Measurements from ENCODE around the gene EPHB6. TPM values are rescaled to one million over a fixed set of nuclear protein-coding genes. Genes with fewer than 3 reads are reported as not detected.

Gene EPHB6
- total RNA-seq, 1 experiment from 2014 or later = 12.6 TPM

- no peak for TF ChIP-seq EZH2phosphoT487 (IDR thresholded peaks at IDR 0.05; ENCODE audit: borderline replicate concordance)
These were observed 1.1 kb downstream of the EPHB6 start (continued) for GRCh38 chr7:142855756-142856564.

- H3K9ac ChIP-seq (ENCODE audit: low read length) = no peak overlapping the region
- no peaks in the 10 kb centered on the region for H3K9me2 ChIP-seq (ENCODE audit: insufficient read depth)
- H3K27me3 ChIP-seq (ENCODE audit: insufficient read depth, low read length) = no peaks in the 10 kb centered on the region
- H3K4me3 ChIP-seq (replicated peaks in 1 of 2; ENCODE audit: low read depth in 1 of 2, low read length in 2 of 2) = no peak overlapping the region
- ChIA-PET CTCF (interaction anchor here (1.9 kb wide), 1 partner anchor 16 kb away, joined by 10 read pairs; no protein-coding TSS in a partner anchor), POLR2A (no interaction called here), RAD21 (ENCODE audit: low non-redundant PET in 1 of 2, low total read pairs in 2 of 2, uncharacterized antibody in 2 of 2, unreplicated experiment in 2 of 2) (no interaction called here)
- DNase-seq (ENCODE audit: low read depth, low spot score) (no peak), ATAC-seq (no peak)
- H3K4me2 ChIP-seq (ENCODE audit: low read length) = no peak overlapping the region
- TF ChIP-seq ZBTB33 (IDR thresholded peaks at IDR 0.05; ENCODE audit: extremely low read depth, insufficient replicate concordance, low read length) (no peak), TCF7L2 (IDR thresholded peaks at IDR 0.05; ENCODE audit: borderline replicate concordance, extremely low read depth, insufficient read depth, insufficient read length) (no peak), EGR1 (IDR thresholded peaks at IDR 0.05; ENCODE audit: low read depth) (no peak), ELF1 (IDR thresholded peaks at IDR 0.05; ENCODE audit: borderline replicate concordance, low read depth) (no peak), RAD21 (IDR thresholded peaks at IDR 0.05; ENCODE audit: low read depth) (no peak), POLR2A (IDR thresholded peaks at IDR 0.05; ENCODE audit: borderline replicate concordance, extremely low read depth, insufficient read depth, insufficient read length) (no peak), SRF (IDR thresholded peaks at IDR 0.05; ENCODE audit: low read depth) (no peak), REST (IDR thresholded peaks at IDR 0.05; ENCODE audit: low read depth) (no peak), SIN3A (IDR thresholded peaks at IDR 0.05; ENCODE audit: low read depth) (no peak), JUND (IDR thresholded peaks at IDR 0.05) (no peak), POLR2AphosphoS5 (IDR thresholded peaks at IDR 0.05; ENCODE audit: low read depth, low read length) (no peak), EZH2phosphoT487 (IDR thresholded peaks at IDR 0.05; ENCODE audit: borderline replicate concordance) (no peak), YY1 (IDR thresholded peaks at IDR 0.05; ENCODE audit: extremely low read depth, insufficient replicate concordance, low read depth, low read length) (no peak), ZNF274 (IDR thresholded peaks at IDR 0.05; ENCODE audit: low read depth, low read length) (no peak), MAX (IDR thresholded peaks at IDR 0.05) (no peak), EZH2 (IDR thresholded peaks at IDR 0.05) (no peak), CEBPB (IDR thresholded peaks at IDR 0.05; ENCODE audit: low read depth) (no peak), SP1 (IDR thresholded peaks at IDR 0.05; ENCODE audit: low read depth) (no peak), FOSL1 (IDR thresholded peaks at IDR 0.05; ENCODE audit: low read depth) (no peak)
- H3K4me1 ChIP-seq (ENCODE audit: control insufficient read depth in 1 of 2, insufficient read depth in 2 of 2, low read length in 2 of 2) = peaks cover 13 to 21% of the 10 kb centered on the region in 2 experiments
- H3K9me3 ChIP-seq (ENCODE audit: control insufficient read depth in 1 of 2, insufficient read depth in 1 of 2, low read depth in 1 of 2, low read length in 2 of 2) = no peaks in the 10 kb centered on the region
- H3K79me2 ChIP-seq (ENCODE audit: insufficient read depth, low read length) = no peaks in the 10 kb centered on the region
- no peak overlapping the region for H2AFZ ChIP-seq (ENCODE audit: low read depth, low read length, poor library complexity, severe bottlenecking)
- no TSS peak for BruUV-seq (replicated peaks)
- no peaks in the 10 kb centered on the region for H3K36me3 ChIP-seq (ENCODE audit: control insufficient read depth in 1 of 2, insufficient read depth in 2 of 2, low read length in 2 of 2)
- no peak overlapping the region for H3K27ac ChIP-seq (ENCODE audit: low read depth, low read length)
- H4K20me1 ChIP-seq (ENCODE audit: insufficient read depth) = no peaks in the 10 kb centered on the region
- intact Hi-C loops (cut with micrococcal nuclease) = loop anchor here (10.0 kb wide), 1 partner anchor 358 kb away; no protein-coding TSS in a partner anchor
These were observed 1.8 kb downstream of the EPHB6 start for GRCh38 chr7:142856565-142857245.
